Stimulated activated CD4-positive, alpha-beta T cell treated with anti-CD3 and anti-CD28 coated beads, Interleukin-15, amount 100 ng/mL, for 24 hours (primary cell): Measurements from ENCODE around the gene SLC50A1.

Experiments
- DNase-seq: peaks from one replicate; pipeline ENCODE4 v3.0.0-alpha.2; 2020

Gene SLC50A1

GRCh38 chr1:155172732-155173477, 37.3 kb downstream of the SLC50A1 start, which contains the start of gene KRTCAP2:
KRTCAP2 (minus strand) TSS chr1:155173304; CDS start chr1:155173224, 80 bp downstream.
- DNase-seq: peak; percentile 97

- DNase-seq: peak; percentile 87
These were observed 38.0 kb downstream of the SLC50A1 start, which contains the start of gene TRIM46 for GRCh38 chr1:155173478-155174323. TRIM46 (plus strand) TSS chr1:155173849; CDS start chr1:155173967, 118 bp downstream.

GRCh38 chr1:155174324-155175280, 39.0 kb downstream of the SLC50A1 start:
- peak; percentile 72 for DNase-seq

GRCh38 chr1:155175281-155175926, 39.8 kb downstream of the SLC50A1 start:
- DNase-seq: no peak

GRCh38 chr1:155175927-155176371, 40.3 kb downstream of the SLC50A1 start:
- DNase-seq: peak; percentile 35

GRCh38 chr1:155176544-155177071, 41.0 kb downstream of the SLC50A1 start:
- peak; percentile 91 for DNase-seq

GRCh38 chr1:155177192-155177917, 41.7 kb downstream of the SLC50A1 start:
- no peak for DNase-seq

- no peak for DNase-seq
These were observed 42.2 kb downstream of the SLC50A1 start for GRCh38 chr1:155177918-155178281.

GRCh38 chr1:155178441-155179111, 42.9 kb downstream of the SLC50A1 start:
- peak; percentile 0 for DNase-seq

GRCh38 chr1:155179112-155180031, 43.7 kb downstream of the SLC50A1 start:
- DNase-seq: no peak

- no peak for DNase-seq
These were observed 45.9 kb downstream of the SLC50A1 start for GRCh38 chr1:155181371-155182051.

GRCh38 chr1:155182052-155182550, 46.4 kb downstream of the SLC50A1 start:
- no peak for DNase-seq

GRCh38 chr1:155183775-155184221, 48.1 kb downstream of the SLC50A1 start:
- DNase-seq: no peak

- DNase-seq: no peak
These were observed 48.7 kb downstream of the SLC50A1 start for GRCh38 chr1:155184351-155184811.

- no peak for DNase-seq
These were observed 49.5 kb downstream of the SLC50A1 start for GRCh38 chr1:155184835-155185782.

GRCh38 chr1:155185783-155186066, 50.1 kb downstream of the SLC50A1 start:
- DNase-seq: no peak
